ENCODE data around the gene HRAS. TPM values are rescaled to one million over a fixed set of nuclear protein-coding genes. Genes with fewer than 3 reads are reported as not detected.

The HRAS gene
- total and polyA plus RNA-seq, 10 of the 15 experiments (the other 5 are each of a cell fraction or from before 2014, with no cell fraction given), result 2.8 to 72.4 (median 31.7) TPM

DNA sequence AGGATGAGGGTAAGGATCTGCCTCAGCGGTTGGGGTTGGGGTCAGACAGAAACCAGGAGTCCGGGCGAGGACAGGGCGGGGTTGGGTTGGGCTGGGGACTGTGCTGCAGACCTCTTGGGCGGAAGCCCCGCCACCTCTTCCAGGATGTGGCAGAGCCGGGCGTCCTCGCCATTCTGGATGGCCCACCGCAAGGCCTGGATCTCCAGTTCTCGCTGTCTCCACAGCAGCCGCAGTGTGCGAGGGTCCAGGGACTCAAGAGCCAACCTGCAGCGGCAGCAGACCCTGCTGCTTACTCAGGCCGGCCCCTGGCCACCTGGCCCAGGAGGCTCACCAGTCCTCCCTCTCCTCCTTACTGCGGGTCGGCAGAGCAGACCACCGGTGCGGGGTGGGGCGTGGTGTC lies 23.1 kb upstream of the HRAS start:
- peaks cover 5% of the 10 kb centered on the region for H3K79me2 ChIP-seq (ENCODE audit: control insufficient read depth, insufficient read depth, low read length)
- ChIA-PET POLR2A (interaction anchor here (0.6 kb wide), 1 partner anchor 147 kb away, joined by 5 read pairs; no protein-coding TSS in a partner anchor), CTCF (no interaction called here), SMC1A (ENCODE audit: uncharacterized antibody, unreplicated experiment) (no interaction called here), RAD21 (ENCODE audit: unreplicated experiment) (no interaction called here)
- peaks cover 0 to 5% of the 10 kb centered on the region in 2 experiments; a peak in 2 of 4 replicates for H3K27me3 ChIP-seq (replicated peaks in 1 of 2; ENCODE audit: control insufficient read depth in 2 of 2, insufficient read depth in 2 of 2, low read length in 1 of 2)
- TF ChIP-seq CREM (IDR thresholded peaks at IDR 0.05; ENCODE audit: low read depth), result no peak
- TF ChIP-seq POLR2A (IDR thresholded peaks at IDR 0.05; ENCODE audit: low read depth, low read length), result no peak
- TF ChIP-seq RAD21 (IDR thresholded peaks at IDR 0.05; ENCODE audit: insufficient read depth, low read depth, low read length), result no peak
- no peak for TF ChIP-seq MEF2A (IDR thresholded peaks at IDR 0.05; ENCODE audit: insufficient read depth, low read depth, low read length)
- TF ChIP-seq, protein P1, sequence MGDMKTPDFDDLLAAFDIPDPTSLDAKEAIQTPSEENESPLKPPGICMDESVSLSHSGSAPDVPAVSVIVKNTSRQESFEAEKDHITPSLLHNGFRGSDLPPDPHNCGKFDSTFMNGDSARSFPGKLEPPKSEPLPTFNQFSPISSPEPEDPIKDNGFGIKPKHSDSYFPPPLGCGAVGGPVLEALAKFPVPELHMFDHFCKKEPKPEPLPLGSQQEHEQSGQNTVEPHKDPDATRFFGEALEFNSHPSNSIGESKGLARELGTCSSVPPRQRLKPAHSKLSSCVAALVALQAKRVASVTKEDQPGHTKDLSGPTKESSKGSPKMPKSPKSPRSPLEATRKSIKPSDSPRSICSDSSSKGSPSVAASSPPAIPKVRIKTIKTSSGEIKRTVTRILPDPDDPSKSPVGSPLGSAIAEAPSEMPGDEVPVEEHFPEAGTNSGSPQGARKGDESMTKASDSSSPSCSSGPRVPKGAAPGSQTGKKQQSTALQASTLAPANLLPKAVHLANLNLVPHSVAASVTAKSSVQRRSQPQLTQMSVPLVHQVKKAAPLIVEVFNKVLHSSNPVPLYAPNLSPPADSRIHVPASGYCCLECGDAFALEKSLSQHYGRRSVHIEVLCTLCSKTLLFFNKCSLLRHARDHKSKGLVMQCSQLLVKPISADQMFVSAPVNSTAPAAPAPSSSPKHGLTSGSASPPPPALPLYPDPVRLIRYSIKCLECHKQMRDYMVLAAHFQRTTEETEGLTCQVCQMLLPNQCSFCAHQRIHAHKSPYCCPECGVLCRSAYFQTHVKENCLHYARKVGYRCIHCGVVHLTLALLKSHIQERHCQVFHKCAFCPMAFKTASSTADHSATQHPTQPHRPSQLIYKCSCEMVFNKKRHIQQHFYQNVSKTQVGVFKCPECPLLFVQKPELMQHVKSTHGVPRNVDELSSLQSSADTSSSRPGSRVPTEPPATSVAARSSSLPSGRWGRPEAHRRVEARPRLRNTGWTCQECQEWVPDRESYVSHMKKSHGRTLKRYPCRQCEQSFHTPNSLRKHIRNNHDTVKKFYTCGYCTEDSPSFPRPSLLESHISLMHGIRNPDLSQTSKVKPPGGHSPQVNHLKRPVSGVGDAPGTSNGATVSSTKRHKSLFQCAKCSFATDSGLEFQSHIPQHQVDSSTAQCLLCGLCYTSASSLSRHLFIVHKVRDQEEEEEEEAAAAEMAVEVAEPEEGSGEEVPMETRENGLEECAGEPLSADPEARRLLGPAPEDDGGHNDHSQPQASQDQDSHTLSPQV (IDR thresholded peaks at IDR 0.05), result no peak
- no peak for TF ChIP-seq NR2C2 (IDR thresholded peaks at IDR 0.05; ENCODE audit: borderline replicate concordance, control insufficient read depth, insufficient read length, low read depth)
- TF ChIP-seq HCFC1 (IDR thresholded peaks at IDR 0.05; ENCODE audit: low read length), result no peak
- TF ChIP-seq JUND (IDR thresholded peaks at IDR 0.05; ENCODE audit: low read depth, low read length), result no peak
- no peak for TF ChIP-seq RAD51 (IDR thresholded peaks at IDR 0.05)
- TF ChIP-seq CBX5 (IDR thresholded peaks at IDR 0.05; ENCODE audit: low read depth), result no peak
- TF ChIP-seq ESRRA (IDR thresholded peaks at IDR 0.05; ENCODE audit: low read length), result no peak
- TF ChIP-seq, protein P2, sequence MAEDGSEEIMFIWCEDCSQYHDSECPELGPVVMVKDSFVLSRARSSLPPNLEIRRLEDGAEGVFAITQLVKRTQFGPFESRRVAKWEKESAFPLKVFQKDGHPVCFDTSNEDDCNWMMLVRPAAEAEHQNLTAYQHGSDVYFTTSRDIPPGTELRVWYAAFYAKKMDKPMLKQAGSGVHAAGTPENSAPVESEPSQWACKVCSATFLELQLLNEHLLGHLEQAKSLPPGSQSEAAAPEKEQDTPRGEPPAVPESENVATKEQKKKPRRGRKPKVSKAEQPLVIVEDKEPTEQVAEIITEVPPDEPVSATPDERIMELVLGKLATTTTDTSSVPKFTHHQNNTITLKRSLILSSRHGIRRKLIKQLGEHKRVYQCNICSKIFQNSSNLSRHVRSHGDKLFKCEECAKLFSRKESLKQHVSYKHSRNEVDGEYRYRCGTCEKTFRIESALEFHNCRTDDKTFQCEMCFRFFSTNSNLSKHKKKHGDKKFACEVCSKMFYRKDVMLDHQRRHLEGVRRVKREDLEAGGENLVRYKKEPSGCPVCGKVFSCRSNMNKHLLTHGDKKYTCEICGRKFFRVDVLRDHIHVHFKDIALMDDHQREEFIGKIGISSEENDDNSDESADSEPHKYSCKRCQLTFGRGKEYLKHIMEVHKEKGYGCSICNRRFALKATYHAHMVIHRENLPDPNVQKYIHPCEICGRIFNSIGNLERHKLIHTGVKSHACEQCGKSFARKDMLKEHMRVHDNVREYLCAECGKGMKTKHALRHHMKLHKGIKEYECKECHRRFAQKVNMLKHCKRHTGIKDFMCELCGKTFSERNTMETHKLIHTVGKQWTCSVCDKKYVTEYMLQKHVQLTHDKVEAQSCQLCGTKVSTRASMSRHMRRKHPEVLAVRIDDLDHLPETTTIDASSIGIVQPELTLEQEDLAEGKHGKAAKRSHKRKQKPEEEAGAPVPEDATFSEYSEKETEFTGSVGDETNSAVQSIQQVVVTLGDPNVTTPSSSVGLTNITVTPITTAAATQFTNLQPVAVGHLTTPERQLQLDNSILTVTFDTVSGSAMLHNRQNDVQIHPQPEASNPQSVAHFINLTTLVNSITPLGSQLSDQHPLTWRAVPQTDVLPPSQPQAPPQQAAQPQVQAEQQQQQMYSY (CRISPR knock-in tag; IDR thresholded peaks at IDR 0.05), result no peak
- TF ChIP-seq, protein P3, sequence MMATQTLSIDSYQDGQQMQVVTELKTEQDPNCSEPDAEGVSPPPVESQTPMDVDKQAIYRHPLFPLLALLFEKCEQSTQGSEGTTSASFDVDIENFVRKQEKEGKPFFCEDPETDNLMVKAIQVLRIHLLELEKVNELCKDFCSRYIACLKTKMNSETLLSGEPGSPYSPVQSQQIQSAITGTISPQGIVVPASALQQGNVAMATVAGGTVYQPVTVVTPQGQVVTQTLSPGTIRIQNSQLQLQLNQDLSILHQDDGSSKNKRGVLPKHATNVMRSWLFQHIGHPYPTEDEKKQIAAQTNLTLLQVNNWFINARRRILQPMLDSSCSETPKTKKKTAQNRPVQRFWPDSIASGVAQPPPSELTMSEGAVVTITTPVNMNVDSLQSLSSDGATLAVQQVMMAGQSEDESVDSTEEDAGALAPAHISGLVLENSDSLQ (IDR thresholded peaks at IDR 0.05), result no peak
- no peak for TF ChIP-seq SMAD5 (IDR thresholded peaks at IDR 0.05; ENCODE audit: low read depth)
- WGBS (ENCODE audit: insufficient coverage, insufficient replicate concordance, low lambda C conversion rate, missing lambda C conversion rate), result 80% methylated on average over 19 of the region's 20 CpGs
- no peak overlapping the region for H3K9ac ChIP-seq (ENCODE audit: control insufficient read depth, insufficient read depth, low read length)
- no peak for DNase-seq (ENCODE audit: low read depth, low spot score)
- intact Hi-C loops (cut with micrococcal nuclease; ENCODE audit: unreplicated experiment) (no loop called here), in situ Hi-C loops (cut with MboI) (loop anchor here (5.0 kb wide), 1 partner anchor 154 kb away; no protein-coding TSS in a partner anchor)
- peaks cover 5% of the 10 kb centered on the region for H3K4me1 ChIP-seq (ENCODE audit: control insufficient read depth, insufficient read depth, low read length)
- H3K4me3 ChIP-seq, result no peak overlapping the region
- no peak for ATAC-seq
- H3K4me2 ChIP-seq (ENCODE audit: control insufficient read depth, insufficient read depth), result no peak overlapping the region
- FAIRE-seq, result no peak
- no peaks in the 10 kb centered on the region for H4K20me1 ChIP-seq (ENCODE audit: control insufficient read depth, insufficient read depth)
- no peak overlapping the region for H2AFZ ChIP-seq (ENCODE audit: control insufficient read depth, low read depth, low read length)
- BruUV-seq (replicated peaks), result no TSS peak
- no peak overlapping the region for H3K27ac ChIP-seq (ENCODE audit: control insufficient read depth, insufficient read depth)
- H3K36me3 ChIP-seq (ENCODE audit: control insufficient read depth in 2 of 2, insufficient read depth in 2 of 2, low read length in 1 of 2), result no peaks in the 10 kb centered on the region
- no peaks in the 10 kb centered on the region for H3K9me3 ChIP-seq (replicated peaks; ENCODE audit: control insufficient read depth, insufficient read depth, low read length)
